ENCODE results near the gene CERT1.

DNA sequence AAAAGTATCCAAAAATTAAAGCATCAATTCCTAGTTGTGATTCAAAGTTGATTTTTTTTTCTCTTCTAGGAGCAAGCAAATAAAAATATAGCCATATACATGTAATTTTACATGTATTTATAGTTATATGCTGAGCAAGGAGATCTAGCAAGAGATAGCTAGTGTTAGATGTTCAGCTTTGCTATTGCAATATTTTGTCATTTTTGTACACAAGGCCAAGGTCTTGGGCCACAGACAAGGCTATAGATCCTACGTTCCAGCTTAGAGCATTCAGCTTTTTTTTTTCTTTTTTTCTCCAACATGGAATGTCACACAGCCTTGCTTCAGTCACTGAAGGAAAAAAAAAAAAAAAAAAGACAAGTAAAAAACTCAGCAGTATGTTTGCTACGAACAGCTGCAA lies 137.6 kb downstream of the CERT1 start:
- TF ChIP-seq CTCF (IDR thresholded peaks at IDR 0.05; ENCODE audit: extremely low read depth in 1 of 2, insufficient read depth in 1 of 2, low read depth in 1 of 2, low read length in 2 of 2) = no peak
- TF ChIP-seq MAX (IDR thresholded peaks at IDR 0.05; ENCODE audit: insufficient read depth, insufficient read length) = no peak
- TF ChIP-seq MYC (IDR thresholded peaks at IDR 0.05; ENCODE audit: low read depth, low read length) = no peak
- TF ChIP-seq POLR2A (IDR thresholded peaks at IDR 0.05; ENCODE audit: low read depth, low read length) = no peak

Measured in endothelial cell of umbilical vein (primary cell).